OCI-LY3 (cell line): Measurements from ENCODE around the gene STMN3.

Experiments used
- H2AFZ ChIP-seq: fragments of 200-600, 300-600 bp; shearing (Covaris generic); 2 replicates; pipeline ENCODE4 v1.6.0; 2014; ENCODE audit warnings: antibody characterized with exemption, low read depth, low read length
- H3K27ac ChIP-seq: fragments of 200-600, 300-600 bp; sonication (generic); 2 replicates; pipeline ENCODE4 v1.5.1; 2014; ENCODE audit warnings: mild to moderate bottlenecking, low read length, moderate library complexity, mixed read lengths
- H3K27me3 ChIP-seq: fragments of 200-600, 300-600 bp; sonication (generic); 2 replicates; pipeline ENCODE4 v1.6.1; 2014; ENCODE audit warnings: low read depth, low read length, mixed read lengths
- H3K36me3 ChIP-seq: fragments of 200-600, 300-600 bp; sonication (generic); replicated peaks from 2 replicates; pipeline ENCODE3; 2014; ENCODE audit warnings: low read depth, low read length, mixed read lengths
- H3K4me1 ChIP-seq: fragments of 300-600, 200-600 bp; sonication (generic); 2 replicates; pipeline ENCODE4 v1.6.1; 2014; ENCODE audit warnings: low read length, mixed read lengths
- H3K4me2 ChIP-seq: fragments of 200-600, 300-600 bp; sonication (generic); 2 replicates; pipeline ENCODE4 v1.6.1; 2014; ENCODE audit warnings: low read length, mixed read lengths
- H3K4me3 ChIP-seq: fragments of 300-600, 200-600 bp; sonication (generic); 2 replicates; pipeline ENCODE4 v1.5.1; 2014; ENCODE audit warnings: antibody characterized with exemption, mild to moderate bottlenecking, low read length, moderate library complexity
- H3K79me2 ChIP-seq: fragments of 300-600, 200-600 bp; shearing (Covaris generic); 2 replicates; pipeline ENCODE4 v1.6.1; 2014; ENCODE audit warnings: mild to moderate bottlenecking, low read length, mixed read lengths
- H3K9ac ChIP-seq: fragments of 300-600, 200-600 bp; shearing (Covaris generic); 2 replicates; pipeline ENCODE4 v1.6.0; 2014; ENCODE audit warnings: mild to moderate bottlenecking, low read length, moderate library complexity
- H3K9me3 ChIP-seq: fragments of 200-600, 300-600 bp; shearing (Covaris generic); 2 replicates; pipeline ENCODE4 v1.6.1; 2014; ENCODE audit warnings: low read length, mixed read lengths; ENCODE audit not compliant: insufficient read depth
- H4K20me1 ChIP-seq: fragments of 200-600, 300-600 bp; sonication (generic); 2 replicates; pipeline ENCODE4 v1.6.1; 2016; ENCODE audit warnings: low read length, mixed read lengths; ENCODE audit not compliant: insufficient read depth
- CTCF ChIP-seq: fragments of 200-600, 300-600 bp; sonication (generic); IDR thresholded peaks from 2 replicates; pipeline ENCODE4 v1.5.1; 2014; ENCODE audit warnings: antibody characterized with exemption, low read length, low read depth
- EZH2phosphoT487 ChIP-seq: fragments of 200-600 bp; shearing (Covaris generic); IDR thresholded peaks from 2 replicates; pipeline ENCODE4 v1.6.1; 2018; ENCODE audit warnings: antibody characterized with exemption, mixed run types, low read depth

Gene STMN3

GRCh38 chr20:63691711-63692435 is 38.6 kb upstream of the STMN3 start:
- no peaks in the 10 kb centered on the region for H3K4me1 ChIP-seq
- H3K79me2 ChIP-seq: no peaks in the 10 kb centered on the region
- H2AFZ ChIP-seq: no peak overlapping the region
- H3K36me3 ChIP-seq: no peaks in the 10 kb centered on the region
- no peak overlapping the region for H3K9ac ChIP-seq
- TF ChIP-seq CTCF: no peak
- TF ChIP-seq EZH2phosphoT487: no peak
- H3K4me2 ChIP-seq: no peak overlapping the region
- H3K27me3 ChIP-seq: no peaks in the 10 kb centered on the region
- H3K27ac ChIP-seq: no peak overlapping the region
- no peaks in the 10 kb centered on the region for H3K9me3 ChIP-seq
- no peaks in the 10 kb centered on the region for H4K20me1 ChIP-seq
- no peak overlapping the region for H3K4me3 ChIP-seq

GRCh38 chr20:63690898-63691710 is 37.9 kb upstream of the STMN3 start:
- Histone ChIP-seq H4K20me1 (no peaks in the 10 kb centered on the region), H3K27ac (no peak overlapping the region), H3K36me3 (no peaks in the 10 kb centered on the region), H3K79me2 (no peaks in the 10 kb centered on the region), H3K9ac (no peak overlapping the region), H3K27me3 (no peaks in the 10 kb centered on the region), H2AFZ (no peak overlapping the region), H3K4me3 (no peak overlapping the region), H3K4me2 (no peak overlapping the region), H3K4me1 (no peaks in the 10 kb centered on the region), H3K9me3 (no peaks in the 10 kb centered on the region)
- TF ChIP-seq CTCF: no peak
- TF ChIP-seq EZH2phosphoT487: no peak

GRCh38 chr20:63690003-63690897 is 37.0 kb upstream of the STMN3 start:
- Histone ChIP-seq H3K36me3 (no peaks in the 10 kb centered on the region), H3K9ac (no peak overlapping the region), H3K27ac (no peak overlapping the region), H3K4me3 (no peak overlapping the region), H3K4me2 (no peak overlapping the region), H3K79me2 (no peaks in the 10 kb centered on the region), H3K9me3 (no peaks in the 10 kb centered on the region), H4K20me1 (no peaks in the 10 kb centered on the region), H3K4me1 (no peaks in the 10 kb centered on the region), H2AFZ (no peak overlapping the region), H3K27me3 (no peaks in the 10 kb centered on the region)
- TF ChIP-seq EZH2phosphoT487 (no peak), CTCF (no peak)
